SK-N-SH (cell line): Measurements from ENCODE around the gene KRTAP21-2. TPM values are rescaled to one million over a fixed set of nuclear protein-coding genes. Genes with fewer than 3 reads are reported as not detected.

Source experiments
- CTCF ChIA-PET: fragments of 300-600, 350-600 bp; formaldehyde crosslinking; extraction: SDS; loops from one replicate; lab custom pipeline; 2021; lab: Yijun Ruan, JAX
- POLR2A ChIA-PET: fragments of 350-600 bp; sonication (Branson Sonifier 250); formaldehyde crosslinking; extraction: SDS; loops from one replicate; lab custom pipeline; 2020; ENCODE audit warnings: antibody characterized with exemption, inconsistent platforms; lab: Yijun Ruan, JAX
- DNase-seq: peaks from one replicate; pipeline ENCODE4 v3.0.0; 2012
- H2AFZ ChIP-seq: fragments of 200-600 bp; sonication (generic); 2 replicates; pipeline ENCODE4 v1.8.1; 2016; ENCODE audit warnings: antibody characterized with exemption, mild to moderate bottlenecking, low read depth
- H3F3A ChIP-seq: fragments of 200-600 bp; sonication (generic); replicated peaks from 2 replicates; pipeline ENCODE3; 2016; ENCODE audit warnings: antibody characterized with exemption, mild to moderate bottlenecking; ENCODE audit not compliant: insufficient read depth
- H3K27ac ChIP-seq, 2 experiments: fragments of 200-500 bp in 1 of 2; fragments of 200-600 bp in 1 of 2; sonication (Bioruptor generic) in 1 of 2; sonication (generic), shearing (Covaris generic) in 1 of 2; 2 replicates each; pipeline versions ENCODE4 v1.5.1 to v1.6.1; 2014 to 2016; ENCODE audit warnings: low read depth in 2 of 2, inconsistent platforms in 1 of 2, low read length in 1 of 2, mild to moderate bottlenecking in 1 of 2, mixed read lengths in 1 of 2
- H3K27me3 ChIP-seq: fragments of 200-600 bp; sonication (generic), shearing (Covaris generic); 2 replicates; pipeline ENCODE4 v1.6.1; 2016; ENCODE audit warnings: mixed run types; ENCODE audit not compliant: insufficient read depth
- H3K36me3 ChIP-seq, 2 experiments: fragments of 200-500 bp in 1 of 2; fragments of 200-600 bp in 1 of 2; sonication (Bioruptor generic) in 1 of 2; sonication (generic) in 1 of 2; replicated peaks in 1 of 2; 2 replicates each; pipeline versions ENCODE3 to v1.5.1; 2014 to 2016; ENCODE audit warnings: low read length in 1 of 2, mild to moderate bottlenecking in 1 of 2; ENCODE audit not compliant: insufficient read depth in 2 of 2, control insufficient read depth in 1 of 2
- H3K4me1 ChIP-seq, 2 experiments: fragments of 200-500 bp in 1 of 2; fragments of 200-600 bp in 1 of 2; sonication (Bioruptor generic) in 1 of 2; sonication (generic), shearing (Covaris generic) in 1 of 2; 2 replicates each; pipeline versions ENCODE4 v1.5.1 to v1.6.1; 2014 to 2016; ENCODE audit warnings: low read depth in 1 of 2, low read length in 1 of 2, mixed run types in 1 of 2; ENCODE audit not compliant: insufficient read depth in 2 of 2, control insufficient read depth in 1 of 2
- H3K4me2 ChIP-seq: fragments of 200-600 bp; sonication (generic), shearing (Covaris generic); 2 replicates; pipeline ENCODE4 v1.6.1; 2017; ENCODE audit warnings: mixed run types
- H3K4me3 ChIP-seq, 2 experiments: fragments of 200-500 bp in 1 of 2; fragments of 200-600 bp in 1 of 2; sonication (Bioruptor generic) in 1 of 2; sonication (generic), shearing (Covaris generic) in 1 of 2; 2 replicates each; pipeline versions ENCODE4 v1.5.1 to v1.8.1; 2014 to 2016; ENCODE audit warnings: low read depth in 2 of 2, inconsistent platforms in 1 of 2, low read length in 1 of 2, mild to moderate bottlenecking in 1 of 2, mixed read lengths in 1 of 2, moderate library complexity in 1 of 2
- H3K79me2 ChIP-seq: fragments of 200-600 bp; sonication (generic); 2 replicates; pipeline ENCODE4 v1.8.1; 2017; ENCODE audit warnings: mild to moderate bottlenecking; ENCODE audit not compliant: insufficient read depth
- H3K9ac ChIP-seq: fragments of 200-600 bp; sonication (generic); 2 replicates; pipeline ENCODE4 v1.6.1; 2017; ENCODE audit warnings: mixed run types
- H3K9me2 ChIP-seq: fragments of 200-600 bp; sonication (generic); 2 replicates; pipeline ENCODE4 v1.6.1; 2017; ENCODE audit warnings: mixed run types
- H3K9me3 ChIP-seq: fragments of 200-600 bp; sonication (generic); 2 replicates; pipeline ENCODE4 v1.6.1; 2017; ENCODE audit warnings: mixed run types, mild to moderate bottlenecking, moderate library complexity
- H4K20me1 ChIP-seq: fragments of 200-600 bp; sonication (generic); 2 replicates; pipeline ENCODE4 v1.6.1; 2017; ENCODE audit warnings: mild to moderate bottlenecking, mixed run types; ENCODE audit not compliant: insufficient read depth
- CTCF ChIP-seq: fragments of 200-600 bp; sonication (generic); IDR thresholded peaks from 2 replicates; pipeline ENCODE4 v1.6.1; 2017; ENCODE audit warnings: antibody characterized with exemption, mild to moderate bottlenecking, moderate library complexity
- ELF1 ChIP-seq: IDR thresholded peaks from 2 replicates; pipeline ENCODE4 v1.4.0; 2012
- EP300 ChIP-seq, 2 experiments: IDR thresholded peaks; 2 replicates each; pipeline versions ENCODE4 v1.4.0 to v1.6.1; 2012; ENCODE audit warnings: borderline replicate concordance in 1 of 2, low read depth in 1 of 2, low read length in 1 of 2
- FOSL2 ChIP-seq: IDR thresholded peaks from 2 replicates; pipeline ENCODE4 v1.4.0; 2012; ENCODE audit warnings: low read depth, mild to moderate bottlenecking, moderate library complexity, borderline replicate concordance
- FOXM1 ChIP-seq: IDR thresholded peaks from 2 replicates; pipeline ENCODE4 v1.4.0; 2012; ENCODE audit warnings: low read depth, mild to moderate bottlenecking
- GABPA ChIP-seq: IDR thresholded peaks from 2 replicates; pipeline ENCODE4 v1.4.0; 2012; ENCODE audit warnings: low read depth, mild to moderate bottlenecking
- GATA2 ChIP-seq: sonication (generic); formaldehyde crosslinking; IDR thresholded peaks from 2 replicates; pipeline ENCODE4 v1.5.0; 2020; ENCODE audit warnings: mild to moderate bottlenecking, missing genetic modification reagents
- JUND ChIP-seq: IDR thresholded peaks from 2 replicates; pipeline ENCODE4 v1.4.0; 2012
- MAX ChIP-seq: IDR thresholded peaks from 2 replicates; pipeline ENCODE4 v1.4.0; 2012; ENCODE audit warnings: low read depth
- MXI1 ChIP-seq: IDR thresholded peaks from 2 replicates; pipeline ENCODE4 v1.6.1; 2012; ENCODE audit warnings: mild to moderate bottlenecking, low read depth, low read length, improper control_type of control experiment
- PBX3 ChIP-seq: IDR thresholded peaks from 2 replicates; pipeline ENCODE4; 2012
- POLR2AphosphoS5 ChIP-seq: IDR thresholded peaks from 2 replicates; pipeline ENCODE4 v1.6.1; 2012; ENCODE audit warnings: low read depth, low read length
- REST ChIP-seq: IDR thresholded peaks from 2 replicates; pipeline ENCODE4 v1.6.1; 2012; ENCODE audit warnings: mild to moderate bottlenecking, low read depth, low read length, moderate library complexity
- RFX5 ChIP-seq: IDR thresholded peaks from 2 replicates; pipeline ENCODE4 v1.6.1; 2012; ENCODE audit warnings: mild to moderate bottlenecking, improper control_type of control experiment, low read length
- SIN3A ChIP-seq: IDR thresholded peaks from 2 replicates; pipeline ENCODE4 v1.6.1; 2012; ENCODE audit warnings: low read depth, mild to moderate bottlenecking, low read length, moderate library complexity, borderline replicate concordance
- TEAD4 ChIP-seq: IDR thresholded peaks from 2 replicates; pipeline ENCODE4 v1.4.0; 2012; ENCODE audit warnings: mild to moderate bottlenecking, borderline replicate concordance; ENCODE audit not compliant: insufficient read depth
- USF1 ChIP-seq: IDR thresholded peaks from 2 replicates; pipeline ENCODE4 v1.4.0; 2012; ENCODE audit warnings: low read depth, borderline replicate concordance
- USF2 ChIP-seq: fragments of 150-350 bp; IDR thresholded peaks from 2 replicates; pipeline ENCODE4 v1.6.1; 2017; ENCODE audit warnings: antibody characterized with exemption, low read length, low read depth, borderline replicate concordance
- WGBS: methylation state at CpG from one replicate; pipeline ENCODE4 v1.1.6; 2017; ENCODE audit warnings: low lambda C conversion rate; 5-methylcytosine and 5-hydroxymethylcytosine counted together
- polyA plus RNA-seq, 3 experiments: library from polyadenylated mRNA; depleted of rRNA; stranded (reverse); fragments of >200 nt; gene quantifications; 2 replicates each; pipeline ENCODE4 v1.2.3, GENCODE V29; 2012

Gene KRTAP21-2
- polyA plus RNA-seq, 1 of the 3 experiments (the other 2 are of a cell fraction) = not detected

- H4K20me1 ChIP-seq = no peaks in the 10 kb centered on the region
- no peaks in the 10 kb centered on the region for H3K9me3 ChIP-seq
- H3K36me3 ChIP-seq = no peaks in the 10 kb centered on the region
- ChIA-PET CTCF (no interaction called here), POLR2A (no interaction called here)
- WGBS = 0% methylated on average over 2 of the region's 2 CpGs
- no peaks in the 10 kb centered on the region for H3K4me1 ChIP-seq
- no peak overlapping the region for H3K27ac ChIP-seq
- no peak overlapping the region for H2AFZ ChIP-seq
- TF ChIP-seq ELF1 = no peak
- TF ChIP-seq PBX3 = no peak
- TF ChIP-seq JUND = no peak
- no peak for TF ChIP-seq GABPA
- TF ChIP-seq MXI1 = no peak
- no peak for TF ChIP-seq CTCF
- TF ChIP-seq TEAD4 = no peak
- TF ChIP-seq RFX5 = no peak
- no peak for TF ChIP-seq MAX
- no peak for TF ChIP-seq POLR2AphosphoS5
- TF ChIP-seq USF2 = no peak
- no peak for TF ChIP-seq FOSL2
- TF ChIP-seq USF1 = no peak
- TF ChIP-seq EP300 (IDR thresholded peaks at IDR 0.05; ENCODE audit: borderline replicate concordance in 1 of 2, low read depth in 1 of 2, low read length in 1 of 2) = no peak
- TF ChIP-seq SIN3A = no peak
- no peak for TF ChIP-seq FOXM1
- TF ChIP-seq REST = no peak
- TF ChIP-seq GATA2 (CRISPR knock-in tag) = no peak
- H3K79me2 ChIP-seq = no peaks in the 10 kb centered on the region
- H3K27me3 ChIP-seq = no peaks in the 10 kb centered on the region
- no peak overlapping the region for H3K4me3 ChIP-seq
- no peak for DNase-seq
- H3K4me2 ChIP-seq = no peak overlapping the region
- H3K9ac ChIP-seq = no peak overlapping the region
- no peaks in the 10 kb centered on the region for H3F3A ChIP-seq
- peaks cover 3% of the 10 kb centered on the region; the same call in 1 of the 2 replicates for H3K9me2 ChIP-seq
Observed at GRCh38 chr21:30760776-30761175, 13.7 kb upstream of the KRTAP21-2 start.
